Hepatocyte (in vitro differentiated cells): ENCODE data around the gene XKRX. TPM values are rescaled to one million over a fixed set of nuclear protein-coding genes. Genes with fewer than 3 reads are reported as not detected.

ENCODE experiments used
- DNase-seq: peaks from one replicate; pipeline ENCODE4 v3.0.0-alpha.2; 2016; ENCODE audit warnings: low spot score
- H2AFZ ChIP-seq: fragments of 200-600 bp; sonication (generic); 2 replicates; pipeline ENCODE4 v1.6.0; 2016; ENCODE audit warnings: antibody characterized with exemption, mild to moderate bottlenecking
- H3K27ac ChIP-seq: fragments of 200-600 bp; sonication (generic); 2 replicates; pipeline ENCODE4 v1.5.1; 2016; ENCODE audit warnings: mild to moderate bottlenecking
- H3K27me3 ChIP-seq: fragments of 200-600 bp; sonication (generic); 2 replicates; pipeline ENCODE4 v1.6.1; 2016
- H3K36me3 ChIP-seq: fragments of 200-600 bp; sonication (generic); replicated peaks from 2 replicates; pipeline ENCODE4 v1.5.1; 2016; ENCODE audit warnings: low read depth; ENCODE audit not compliant: insufficient read depth
- H3K4me1 ChIP-seq: fragments of 200-600 bp; sonication (generic); 2 replicates; pipeline ENCODE4 v1.5.1; 2016; ENCODE audit warnings: mild to moderate bottlenecking, moderate library complexity; ENCODE audit not compliant: insufficient read depth
- H3K4me2 ChIP-seq: fragments of 200-600 bp; sonication (generic); 2 replicates; pipeline ENCODE4 v1.6.0; 2016
- H3K4me3 ChIP-seq: fragments of 200-600 bp; sonication (generic); 2 replicates; pipeline ENCODE4 v1.5.1; 2016; ENCODE audit warnings: mild to moderate bottlenecking
- H3K79me2 ChIP-seq: fragments of 200-600 bp; sonication (generic); 2 replicates; pipeline ENCODE4 v1.6.0; 2017; ENCODE audit warnings: mild to moderate bottlenecking
- H3K9me2 ChIP-seq: fragments of 200-600 bp; sonication (generic); replicated peaks from 2 replicates; pipeline ENCODE4 v1.6.0; 2017; ENCODE audit warnings: mild to moderate bottlenecking; ENCODE audit not compliant: insufficient read depth
- H3K9me3 ChIP-seq: fragments of 200-600 bp; sonication (generic); 2 replicates; pipeline ENCODE4 v1.5.1; 2016; ENCODE audit warnings: low read depth, mild to moderate bottlenecking
- H4K20me1 ChIP-seq: fragments of 200-600 bp; sonication (generic); 2 replicates; pipeline ENCODE4 v1.6.0; 2016; ENCODE audit warnings: mild to moderate bottlenecking; ENCODE audit not compliant: insufficient read depth, poor library complexity, severe bottlenecking
- EZH2 ChIP-seq: fragments of 200-600 bp; sonication (generic); IDR thresholded peaks from 2 replicates; pipeline ENCODE4 v1.6.1; 2016; ENCODE audit warnings: antibody characterized with exemption, mild to moderate bottlenecking, borderline replicate concordance
- EZH2phosphoT487 ChIP-seq: fragments of 200-600 bp; sonication (generic); IDR thresholded peaks from one replicate; pipeline ENCODE4 v1.6.1; 2018; ENCODE audit warnings: antibody characterized with exemption, mild to moderate bottlenecking, low read depth, moderate library complexity; ENCODE audit not compliant: unreplicated experiment, severe bottlenecking
- whole genome bisulfite sequencing: methylation state at CpG from one replicate; pipeline ENCODE4 v1.1.6; 2016; ENCODE audit warnings: low lambda C conversion rate; ENCODE audit errors: missing lambda C conversion rate; 5-methylcytosine and 5-hydroxymethylcytosine counted together
- polyA plus RNA-seq: library from polyadenylated mRNA; unstranded; fragments of >200 nt; fragmentation: Nextera tagmentation; extraction: Ambion mirVana; gene quantifications from 2 replicates; pipeline ENCODE4 v1.2.1, GENCODE V29; 2016
- total RNA-seq: library from RNA; depleted of rRNA; stranded (reverse); fragments of >200 nt; gene quantifications from 2 replicates; pipeline ENCODE4 v1.2.3, GENCODE V29; 2014
- TF ChIP-seq, protein P1 (sequence below): fragments of 200-600 bp; sonication (generic); IDR thresholded peaks from 2 replicates; pipeline ENCODE4 v1.5.1; 2016; ENCODE audit warnings: antibody characterized with exemption, mild to moderate bottlenecking; ENCODE audit not compliant: poor library complexity

XKRX gene
- total RNA-seq (8.7 and 10.4 TPM in 2 replicates), polyA plus RNA-seq (1.0 and 1.1 TPM in 2 replicates)

DNA sequence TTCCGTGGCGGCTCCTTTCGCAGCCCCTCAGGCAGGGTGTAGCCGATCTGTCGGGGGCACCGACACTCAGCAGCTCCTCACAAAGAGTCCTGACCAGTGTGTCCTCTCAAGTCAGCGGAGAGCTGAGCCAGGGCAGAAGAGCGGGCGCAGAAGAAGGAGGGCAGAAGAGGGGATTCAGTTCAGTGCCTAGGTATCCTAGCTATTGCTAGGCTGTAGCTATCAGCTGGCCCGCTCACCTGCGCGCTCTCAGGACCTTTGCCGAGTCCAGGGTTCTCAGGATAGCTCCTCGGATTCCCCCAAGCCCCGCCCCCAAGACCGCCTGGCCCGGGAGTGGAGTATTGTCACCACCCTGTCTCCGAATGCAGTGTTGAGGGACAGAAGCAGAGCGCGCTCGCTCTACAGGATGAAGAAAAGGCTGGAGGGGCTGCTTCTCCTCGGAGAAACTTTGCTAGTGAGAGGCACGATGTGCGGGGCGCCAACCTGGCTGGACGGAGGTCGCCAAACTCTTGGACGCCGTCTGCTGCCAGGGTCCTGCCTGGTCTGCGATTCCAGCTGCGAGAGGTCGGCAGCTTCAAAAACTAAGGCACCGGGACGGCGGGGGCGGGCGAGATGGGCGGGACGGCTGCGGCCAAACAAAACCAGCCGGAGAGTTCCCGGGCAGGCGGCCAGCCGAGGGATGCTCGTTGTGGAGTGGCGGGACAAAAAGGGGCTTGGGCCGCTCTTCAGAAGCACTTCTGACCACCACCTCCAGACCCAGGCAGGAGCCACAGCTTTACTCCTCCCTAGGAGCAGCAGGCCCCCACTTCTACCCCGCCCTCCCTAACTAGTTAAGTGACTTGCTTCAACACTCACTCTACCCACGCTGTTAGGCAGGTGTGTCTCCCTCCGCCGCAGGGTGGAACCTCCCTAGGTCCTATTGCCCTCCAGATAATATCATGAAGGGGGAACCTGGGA lies at the start of gene XKRX:
Gene XKRX, minus strand, starts transcription at position 258 of the 954 bp plus-strand sequence. CDS start 613 bp downstream, outside the sequence.
- H3K9me3 ChIP-seq, result no peaks in the 10 kb centered on the region
- H3K4me1 ChIP-seq, result peaks cover 6% of the 10 kb centered on the region
- peak; percentile 66 for DNase-seq
- 36% methylated on average over 34 of the region's 51 CpGs for WGBS
- H3K27ac ChIP-seq, result peak within 1 kb of the TSS; percentile 34
- no peaks in the 10 kb centered on the region for H3K9me2 ChIP-seq
- H3K4me3 ChIP-seq, result peak within 1 kb of the TSS; percentile 10
- TF ChIP-seq EZH2phosphoT487 (no peak), EZH2 (no peak)
- TF ChIP-seq, protein P1, sequence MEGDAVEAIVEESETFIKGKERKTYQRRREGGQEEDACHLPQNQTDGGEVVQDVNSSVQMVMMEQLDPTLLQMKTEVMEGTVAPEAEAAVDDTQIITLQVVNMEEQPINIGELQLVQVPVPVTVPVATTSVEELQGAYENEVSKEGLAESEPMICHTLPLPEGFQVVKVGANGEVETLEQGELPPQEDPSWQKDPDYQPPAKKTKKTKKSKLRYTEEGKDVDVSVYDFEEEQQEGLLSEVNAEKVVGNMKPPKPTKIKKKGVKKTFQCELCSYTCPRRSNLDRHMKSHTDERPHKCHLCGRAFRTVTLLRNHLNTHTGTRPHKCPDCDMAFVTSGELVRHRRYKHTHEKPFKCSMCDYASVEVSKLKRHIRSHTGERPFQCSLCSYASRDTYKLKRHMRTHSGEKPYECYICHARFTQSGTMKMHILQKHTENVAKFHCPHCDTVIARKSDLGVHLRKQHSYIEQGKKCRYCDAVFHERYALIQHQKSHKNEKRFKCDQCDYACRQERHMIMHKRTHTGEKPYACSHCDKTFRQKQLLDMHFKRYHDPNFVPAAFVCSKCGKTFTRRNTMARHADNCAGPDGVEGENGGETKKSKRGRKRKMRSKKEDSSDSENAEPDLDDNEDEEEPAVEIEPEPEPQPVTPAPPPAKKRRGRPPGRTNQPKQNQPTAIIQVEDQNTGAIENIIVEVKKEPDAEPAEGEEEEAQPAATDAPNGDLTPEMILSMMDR, result no peak
- no peaks in the 10 kb centered on the region for H4K20me1 ChIP-seq
- no peaks in the 10 kb centered on the region for H3K36me3 ChIP-seq
- peak within 1 kb of the TSS; percentile 63 for H2AFZ ChIP-seq
- no peaks in the 10 kb centered on the region for H3K27me3 ChIP-seq
- peak within 1 kb of the TSS; percentile 75 for H3K4me2 ChIP-seq
- H3K79me2 ChIP-seq, result no peaks in the 10 kb centered on the region

DNA sequence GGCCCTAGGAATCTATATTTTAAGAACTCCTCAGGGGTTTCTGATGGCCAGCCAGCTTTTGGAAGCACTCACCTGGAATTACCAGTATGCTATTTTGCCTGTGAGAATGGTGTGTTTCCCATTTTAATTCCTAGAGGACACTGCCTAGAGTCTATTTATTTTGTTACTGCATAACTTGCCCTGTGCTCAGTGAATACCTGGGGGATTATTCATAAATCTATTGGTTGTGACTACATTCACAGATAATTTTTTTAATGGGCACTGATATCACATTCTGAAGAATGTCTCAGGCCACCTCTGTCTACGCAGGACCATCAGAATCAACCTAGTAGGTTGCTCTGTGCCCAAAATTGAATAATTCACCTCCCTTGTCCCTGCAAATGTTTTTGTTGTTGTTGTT lies 47.5 kb upstream of the XKRX start:
- TF ChIP-seq, protein P1, result no peak
- TF ChIP-seq EZH2phosphoT487, result no peak
- no peak for TF ChIP-seq EZH2
- Histone ChIP-seq H3K79me2 (no peaks in the 10 kb centered on the region), H4K20me1 (no peaks in the 10 kb centered on the region), H3K36me3 (no peaks in the 10 kb centered on the region), H3K27me3 (no peaks in the 10 kb centered on the region), H3K4me2 (no peak overlapping the region), H3K4me1 (no peaks in the 10 kb centered on the region), H3K9me2 (no peaks in the 10 kb centered on the region), H3K9me3 (no peaks in the 10 kb centered on the region), H3K4me3 (no peak overlapping the region), H3K27ac (no peak overlapping the region), H2AFZ (no peak overlapping the region)
- WGBS, result 96% methylated on average over 1 of the region's 1 CpG
- no peak for DNase-seq

DNA sequence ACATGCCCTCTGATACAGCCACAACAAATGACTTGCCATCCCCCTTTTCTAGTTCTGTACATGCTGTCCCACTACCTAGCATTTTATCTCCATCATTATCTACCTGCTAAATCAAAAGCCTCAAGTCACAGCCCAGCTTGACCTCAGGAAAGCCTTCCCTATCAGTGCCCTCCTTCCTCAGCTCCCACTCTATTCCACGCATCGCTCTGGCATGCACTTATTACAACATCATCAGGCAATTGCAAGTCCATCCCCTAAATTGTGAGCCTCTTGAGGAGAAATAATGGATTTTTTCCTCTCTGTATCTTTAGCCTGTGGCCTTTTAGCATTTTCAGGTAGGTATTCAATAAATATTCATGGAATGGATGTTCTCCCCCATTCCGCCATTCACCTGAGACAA lies 46.5 kb upstream of the XKRX start:
- H3K9me3 ChIP-seq, result no peaks in the 10 kb centered on the region
- H3K9me2 ChIP-seq, result no peaks in the 10 kb centered on the region
- WGBS, result 97% methylated on average over 3 of the region's 3 CpGs
- H3K4me2 ChIP-seq, result no peak overlapping the region
- H3K4me3 ChIP-seq, result no peak overlapping the region
- H4K20me1 ChIP-seq, result no peaks in the 10 kb centered on the region
- H3K4me1 ChIP-seq, result no peaks in the 10 kb centered on the region
- no peak overlapping the region for H2AFZ ChIP-seq
- TF ChIP-seq EZH2phosphoT487 (no peak), EZH2 (no peak)
- TF ChIP-seq, protein P1, result no peak
- no peaks in the 10 kb centered on the region for H3K36me3 ChIP-seq
- no peak overlapping the region for H3K27ac ChIP-seq
- H3K79me2 ChIP-seq, result no peaks in the 10 kb centered on the region
- DNase-seq, result no peak
- no peaks in the 10 kb centered on the region for H3K27me3 ChIP-seq
